ENCODE data around the gene C10orf95. TPM values are rescaled to one million over a fixed set of nuclear protein-coding genes. Genes with fewer than 3 reads are reported as not detected.

The C10orf95 gene
- total RNA-seq, 2 donors from 2014 or later: 2.8 to 4.8 TPM

- H3K4me3 ChIP-seq: no peak overlapping the region
- H3K4me1 ChIP-seq: no peaks in the 10 kb centered on the region
- TF ChIP-seq, protein P1, sequence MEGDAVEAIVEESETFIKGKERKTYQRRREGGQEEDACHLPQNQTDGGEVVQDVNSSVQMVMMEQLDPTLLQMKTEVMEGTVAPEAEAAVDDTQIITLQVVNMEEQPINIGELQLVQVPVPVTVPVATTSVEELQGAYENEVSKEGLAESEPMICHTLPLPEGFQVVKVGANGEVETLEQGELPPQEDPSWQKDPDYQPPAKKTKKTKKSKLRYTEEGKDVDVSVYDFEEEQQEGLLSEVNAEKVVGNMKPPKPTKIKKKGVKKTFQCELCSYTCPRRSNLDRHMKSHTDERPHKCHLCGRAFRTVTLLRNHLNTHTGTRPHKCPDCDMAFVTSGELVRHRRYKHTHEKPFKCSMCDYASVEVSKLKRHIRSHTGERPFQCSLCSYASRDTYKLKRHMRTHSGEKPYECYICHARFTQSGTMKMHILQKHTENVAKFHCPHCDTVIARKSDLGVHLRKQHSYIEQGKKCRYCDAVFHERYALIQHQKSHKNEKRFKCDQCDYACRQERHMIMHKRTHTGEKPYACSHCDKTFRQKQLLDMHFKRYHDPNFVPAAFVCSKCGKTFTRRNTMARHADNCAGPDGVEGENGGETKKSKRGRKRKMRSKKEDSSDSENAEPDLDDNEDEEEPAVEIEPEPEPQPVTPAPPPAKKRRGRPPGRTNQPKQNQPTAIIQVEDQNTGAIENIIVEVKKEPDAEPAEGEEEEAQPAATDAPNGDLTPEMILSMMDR (IDR thresholded peaks at IDR 0.05): no peak
- no peaks in the 10 kb centered on the region for H3K9me3 ChIP-seq
- intact Hi-C loops (cut with DNase I): loop anchor here (2.0 to 5.0 kb wide), 3 partner anchors 57 to 251 kb away; partner anchors contain the start of gene FBXL15
- no peak overlapping the region for H3K9ac ChIP-seq (ENCODE audit: low read depth in 2 of 2, low read length in 2 of 2)
- H3K27ac ChIP-seq: no peak overlapping the region
- peaks cover 15% of the 10 kb centered on the region for H3K36me3 ChIP-seq
- DNase-seq: no peak
- no peaks in the 10 kb centered on the region for H3K27me3 ChIP-seq
Measured at GRCh38 chr10:102479651-102480050, 28.3 kb upstream of the C10orf95 start.

- Histone ChIP-seq H3K9ac (ENCODE audit: low read depth in 2 of 2, low read length in 2 of 2) (no peak overlapping the region), H3K36me3 (no peaks in the 10 kb centered on the region), H3K27ac (no peak overlapping the region), H3K27me3 (no peaks in the 10 kb centered on the region), H3K9me3 (no peaks in the 10 kb centered on the region), H3K4me1 (no peaks in the 10 kb centered on the region), H3K4me3 (no peak overlapping the region)
- TF ChIP-seq, protein P1 (IDR thresholded peaks at IDR 0.05): no peak
- intact Hi-C loops (cut with DNase I): no loop called here
- no peak for DNase-seq
Measured at GRCh38 chr10:102476466-102477141, 25.3 kb upstream of the C10orf95 start.

DNA sequence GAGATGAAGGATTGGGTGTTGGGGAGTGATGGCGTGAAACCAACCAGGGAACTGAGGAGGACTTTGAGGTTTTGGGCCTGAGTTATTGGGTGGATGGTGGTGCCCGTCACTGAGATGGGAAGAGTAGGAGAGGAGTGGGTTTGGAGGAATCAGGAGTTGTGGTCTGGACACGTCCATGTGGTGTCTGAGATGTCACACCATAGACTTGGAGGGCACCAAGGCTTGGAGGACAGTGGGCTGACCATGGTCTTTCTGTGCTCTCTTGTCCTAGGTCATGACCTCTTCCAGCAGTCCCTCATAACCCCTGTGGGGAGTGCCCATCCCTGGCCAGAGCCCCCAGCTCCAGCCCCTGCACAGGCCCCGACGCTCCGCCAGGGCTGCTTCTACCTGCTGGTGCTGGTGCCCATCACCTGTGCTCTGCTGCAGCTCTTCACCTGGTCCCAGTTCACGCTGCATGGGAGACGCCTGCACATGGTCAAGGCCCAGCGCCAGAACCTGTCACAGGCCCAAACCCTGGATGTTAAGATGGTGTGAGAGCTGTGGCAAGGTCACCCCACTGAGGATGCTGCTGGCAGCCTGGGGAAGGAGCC lies 24.2 kb upstream of the C10orf95 start:
- TF ChIP-seq, protein P1 (IDR thresholded peaks at IDR 0.05): no peak
- DNase-seq: no peak

GRCh38 chr10:102473445-102474331 lies 22.3 kb upstream of the C10orf95 start:
- Histone ChIP-seq H3K9ac (ENCODE audit: low read depth in 2 of 2, low read length in 2 of 2) (no peak overlapping the region), H3K9me3 (no peaks in the 10 kb centered on the region), H3K27ac (no peak overlapping the region), H3K4me3 (no peak overlapping the region), H3K4me1 (no peaks in the 10 kb centered on the region), H3K36me3 (no peaks in the 10 kb centered on the region), H3K27me3 (no peaks in the 10 kb centered on the region)
- intact Hi-C loops (cut with DNase I): no loop called here
- TF ChIP-seq, protein P1 (IDR thresholded peaks at IDR 0.05): no peak
- DNase-seq: no peak

More for the DNA sequence above, 24.2 kb upstream of the C10orf95 start:
- Histone ChIP-seq H3K36me3 (no peaks in the 10 kb centered on the region), H3K27me3 (no peaks in the 10 kb centered on the region), H3K27ac (no peak overlapping the region), H3K4me3 (no peak overlapping the region), H3K4me1 (no peaks in the 10 kb centered on the region), H3K9me3 (no peaks in the 10 kb centered on the region), H3K9ac (ENCODE audit: low read depth in 2 of 2, low read length in 2 of 2) (no peak overlapping the region)
- intact Hi-C loops (cut with DNase I): no loop called here
